ENCODE measurements around the gene ERGIC2.
"Not testable (repeated sequence)": the region's sequence is repeated elsewhere in the genome, so short reads cannot be mapped to it uniquely, and the experiment has no call there.

The ERGIC2 gene

GRCh38 chr12:29290475-29290874, 90.5 kb downstream of the ERGIC2 start:
- not testable (repeated sequence) for DNase-seq

- no peak for DNase-seq
Observed at GRCh38 chr12:29288031-29288430, 92.9 kb downstream of the ERGIC2 start.

- no peak for DNase-seq
Observed at GRCh38 chr12:29287622-29288021, 93.3 kb downstream of the ERGIC2 start.
